Spinal cord (tissue), 10 donors: ENCODE results near the gene SDHA. TPM values are rescaled to one million over a fixed set of nuclear protein-coding genes. Genes with fewer than 3 reads are reported as not detected.
"Not testable (repeated sequence)": the region's sequence is repeated elsewhere in the genome, so short reads cannot be mapped to it uniquely, and the experiment has no call there.

Source experiments
- DNase-seq, 6 donors: peaks; one replicate each; pipeline versions ENCODE4 v3.0.0 to v3.0.0-alpha.2; 2013 to 2015; ENCODE audit warnings: low spot score in 6 of 6, low read depth in 4 of 6
- H3K27ac ChIP-seq: one replicate; pipeline ENCODE4 v1.5.1; 2013; ENCODE audit warnings: low read depth, low read length, control low read depth
- H3K27me3 ChIP-seq: one replicate; pipeline ENCODE4 v1.6.1; 2013; ENCODE audit warnings: low read length; ENCODE audit not compliant: control insufficient read depth, insufficient read depth
- H3K36me3 ChIP-seq: one replicate; pipeline ENCODE4 v1.6.1; 2013; ENCODE audit warnings: low read length; ENCODE audit not compliant: control insufficient read depth, insufficient read depth
- H3K4me1 ChIP-seq: one replicate; pipeline ENCODE4 v1.6.1; 2013; ENCODE audit warnings: low read length; ENCODE audit not compliant: control insufficient read depth, insufficient read depth
- H3K4me3 ChIP-seq: one replicate; pipeline ENCODE4 v1.5.1; 2013; ENCODE audit warnings: low read depth, low read length, control low read depth
- H3K9me3 ChIP-seq: one replicate; pipeline ENCODE4 v1.6.1; 2013; ENCODE audit warnings: low read length; ENCODE audit not compliant: control insufficient read depth, insufficient read depth
- WGBS: methylation state at CpG from one replicate; pipeline ENCODE4 v1.1.5; 2013; ENCODE audit warnings: missing lambda C conversion rate; ENCODE audit not compliant: insufficient coverage; 5-methylcytosine and 5-hydroxymethylcytosine counted together
- polyA plus RNA-seq, 2 donors: library from polyadenylated mRNA; unstranded; fragments of 120-200 nt; gene quantifications; one replicate each; pipeline ENCODE4 v1.2.1, GENCODE V29; 2013; ENCODE audit not compliant: insufficient read length in 2 of 2
- total RNA-seq, 2 donors: library from RNA; depleted of rRNA in 1 of 2; stranded (reverse); fragments of 120-200 nt in 1 of 2; fragments of >200 nt in 1 of 2; gene quantifications; one replicate each; pipeline versions ENCODE4 v1.2.3 to v1.2.4, GENCODE V29; 2013 to 2014
- donor health status: healthy.

SDHA gene
- total and polyA plus RNA-seq, 4 donors = 113 to 166 (median 135) TPM

GRCh38 chr5:218457-219291, 554 bp downstream of the SDHA start:
- H3K4me1 ChIP-seq = peaks cover 10% of the 10 kb centered on the region
- peak overlapping the region; percentile 68 for H3K4me3 ChIP-seq
- H3K36me3 ChIP-seq = peaks cover 8% of the 10 kb centered on the region
- peak in 4 of 6 donors; percentile 3 to 34 (median 5) for DNase-seq
- WGBS = under 1% methylated on average over 73 of the region's 73 CpGs
- H3K9me3 ChIP-seq = no peaks in the 10 kb centered on the region
- H3K27ac ChIP-seq = no peak overlapping the region
- no peaks in the 10 kb centered on the region for H3K27me3 ChIP-seq

GRCh38 chr5:219460-219863, 1.3 kb downstream of the SDHA start:
- Histone ChIP-seq H3K36me3 (peaks cover 9% of the 10 kb centered on the region), H3K4me3 (peak overlapping the region; percentile 68), H3K27ac (no peak overlapping the region), H3K27me3 (no peaks in the 10 kb centered on the region), H3K4me1 (peaks cover 10% of the 10 kb centered on the region), H3K9me3 (no peaks in the 10 kb centered on the region)
- 6% methylated on average over 5 of the region's 9 CpGs for WGBS
- DNase-seq = peak in 4 of 6 donors; percentile 2 to 46 (median 23)

- Histone ChIP-seq H3K4me1 (peaks cover 10% of the 10 kb centered on the region), H3K27ac (no peak overlapping the region), H3K27me3 (no peaks in the 10 kb centered on the region), H3K4me3 (peak overlapping the region; percentile 68), H3K9me3 (no peaks in the 10 kb centered on the region), H3K36me3 (peaks cover 11% of the 10 kb centered on the region)
- no CpG with 5 or more reads among the region's 4 CpGs for WGBS
- DNase-seq = no peak
These were observed 1.9 kb downstream of the SDHA start for GRCh38 chr5:219991-220390.

GRCh38 chr5:222951-223715, 5.0 kb downstream of the SDHA start:
- not testable (repeated sequence) for H3K4me1 ChIP-seq, H3K9me3 ChIP-seq, H3K4me3 ChIP-seq, DNase-seq, H3K27me3 ChIP-seq, H3K27ac ChIP-seq
- H3K36me3 ChIP-seq = peaks cover 40% of the 10 kb centered on the region
- WGBS = 100% methylated on average over 1 of the region's 6 CpGs

GRCh38 chr5:223791-224190, 5.7 kb downstream of the SDHA start:
- peaks cover 10% of the 10 kb centered on the region for H3K4me1 ChIP-seq
- no peak overlapping the region for H3K4me3 ChIP-seq
- H3K36me3 ChIP-seq = peaks cover 40% of the 10 kb centered on the region
- no peaks in the 10 kb centered on the region for H3K9me3 ChIP-seq
- DNase-seq = no peak
- 89% methylated on average over 6 of the region's 6 CpGs for WGBS
- no peak overlapping the region for H3K27ac ChIP-seq
- H3K27me3 ChIP-seq = no peaks in the 10 kb centered on the region

- H3K4me3 ChIP-seq = no peak overlapping the region
- H3K36me3 ChIP-seq = peaks cover 44% of the 10 kb centered on the region
- no peaks in the 10 kb centered on the region for H3K27me3 ChIP-seq
- peaks cover 2% of the 10 kb centered on the region for H3K4me1 ChIP-seq
- no peak for DNase-seq
- H3K9me3 ChIP-seq = no peaks in the 10 kb centered on the region
- no peak overlapping the region for H3K27ac ChIP-seq
- WGBS = 96% methylated on average over 12 of the region's 14 CpGs
These were observed 7.2 kb downstream of the SDHA start for GRCh38 chr5:225334-225733.

GRCh38 chr5:227375-227774, 9.3 kb downstream of the SDHA start:
- WGBS = 99% methylated on average over 6 of the region's 17 CpGs
- H3K9me3 ChIP-seq, H3K27ac ChIP-seq, H3K27me3 ChIP-seq, DNase-seq, H3K4me1 ChIP-seq, H3K4me3 ChIP-seq: not testable (repeated sequence)
- H3K36me3 ChIP-seq = peaks cover 62% of the 10 kb centered on the region

GRCh38 chr5:228886-229285, 10.8 kb downstream of the SDHA start:
- Histone ChIP-seq H3K9me3 (no peaks in the 10 kb centered on the region), H3K4me1 (no peaks in the 10 kb centered on the region), H3K27ac (no peak overlapping the region), H3K27me3 (no peaks in the 10 kb centered on the region), H3K36me3 (peaks cover 67% of the 10 kb centered on the region), H3K4me3 (no peak overlapping the region)
- 89% methylated on average over 1 of the region's 3 CpGs for WGBS
- DNase-seq = no peak

GRCh38 chr5:230711-231110, 12.6 kb downstream of the SDHA start:
- WGBS = 96% methylated on average over 12 of the region's 14 CpGs
- Histone ChIP-seq H3K27ac (no peak overlapping the region), H3K27me3 (no peaks in the 10 kb centered on the region), H3K4me1 (no peaks in the 10 kb centered on the region), H3K4me3 (no peak overlapping the region), H3K9me3 (no peaks in the 10 kb centered on the region), H3K36me3 (peaks cover 61% of the 10 kb centered on the region)
- no peak for DNase-seq
